Endothelial cell (in vitro differentiated cells): ENCODE measurements around the gene CD151. TPM values are rescaled to one million over a fixed set of nuclear protein-coding genes. Genes with fewer than 3 reads are reported as not detected.

Source experiments
- DNase-seq: peaks from one replicate; pipeline ENCODE4 v3.0.0; 2021; ENCODE audit warnings: low spot score
- H3K27ac Mint-ChIP-seq: one replicate; pipeline ENCODE4 v1.8.0; 2021; ENCODE audit warnings: mixed read lengths, inconsistent platforms; ENCODE audit not compliant: unreplicated experiment
- H3K27me3 Mint-ChIP-seq: one replicate; pipeline ENCODE4 v1.8.0; 2021; ENCODE audit warnings: mild to moderate bottlenecking, moderate library complexity, mixed read lengths, inconsistent platforms; ENCODE audit not compliant: unreplicated experiment
- H3K36me3 Mint-ChIP-seq: one replicate; pipeline ENCODE4 v1.8.0; 2021; ENCODE audit warnings: mild to moderate bottlenecking, low read depth, mixed read lengths, inconsistent platforms; ENCODE audit not compliant: unreplicated experiment
- H3K4me1 Mint-ChIP-seq: one replicate; pipeline ENCODE4 v1.8.0; 2021; ENCODE audit warnings: mild to moderate bottlenecking, mixed read lengths, inconsistent platforms; ENCODE audit not compliant: unreplicated experiment
- H3K4me3 Mint-ChIP-seq: one replicate; pipeline ENCODE4 v1.8.0; 2021; ENCODE audit warnings: mild to moderate bottlenecking, mixed read lengths, inconsistent platforms; ENCODE audit not compliant: unreplicated experiment
- H3K9me3 Mint-ChIP-seq: one replicate; pipeline ENCODE4 v1.8.0; 2021; ENCODE audit warnings: mixed read lengths, inconsistent platforms; ENCODE audit not compliant: unreplicated experiment
- CTCF ChIP-seq: fragments of 200-600 bp; sonication (generic); IDR thresholded peaks from one replicate; pipeline ENCODE4 v1.5.0; 2021; ENCODE audit warnings: antibody characterized with exemption; ENCODE audit not compliant: unreplicated experiment
- total RNA-seq: library from RNA; stranded (reverse); fragmentation: NEBNext Ultra II Directional; extraction: Animal tissue kit (Norgen Biotek cat#: 25700); gene quantifications from one replicate; pipeline ENCODE4 v1.2.1, GENCODE V29; 2021; ENCODE audit not compliant: unreplicated experiment

Gene CD151
- total RNA-seq, 1 donor from 2014 or later: 49.6 TPM

- Mint-ChIP-seq H3K9me3 (no peaks in the 10 kb centered on the region), H3K36me3 (no peaks in the 10 kb centered on the region), H3K4me3 (peak overlapping the region; percentile 67), H3K27ac (no peak overlapping the region), H3K27me3 (peaks cover 12% of the 10 kb centered on the region), H3K4me1 (peaks cover 18% of the 10 kb centered on the region)
- TF ChIP-seq CTCF: no peak
- peak; percentile 35 for DNase-seq
These were observed 5.4 kb upstream of the CD151 start for GRCh38 chr11:827146-827896.

- Mint-ChIP-seq H3K4me3 (peak within 1 kb of the TSS; percentile 79), H3K36me3 (no peaks in the 10 kb centered on the region), H3K27ac (no peak within 1 kb of the TSS), H3K27me3 (peaks cover 12% of the 10 kb centered on the region), H3K9me3 (no peaks in the 10 kb centered on the region), H3K4me1 (peaks cover 18% of the 10 kb centered on the region)
- no peak for TF ChIP-seq CTCF
- DNase-seq: no peak
These were observed 4.9 kb upstream of the CD151 start, which contains the start of gene CRACR2B for GRCh38 chr11:827897-828192. Gene CRACR2B, plus strand, starts transcription at chr11:827919. Its CDS starts 689 bp downstream, at chr11:828608.

GRCh38 chr11:828506-829175 is 4.1 kb upstream of the CD151 start:
- peak overlapping the region; percentile 80 for H3K4me3 Mint-ChIP-seq
- no peaks in the 10 kb centered on the region for H3K36me3 Mint-ChIP-seq
- peaks cover 12% of the 10 kb centered on the region for H3K27me3 Mint-ChIP-seq
- peaks cover 18% of the 10 kb centered on the region for H3K4me1 Mint-ChIP-seq
- no peak overlapping the region for H3K27ac Mint-ChIP-seq
- peak; percentile 41 for DNase-seq
- no peaks in the 10 kb centered on the region for H3K9me3 Mint-ChIP-seq
- TF ChIP-seq CTCF: no peak

GRCh38 chr11:829176-829846 is 3.4 kb upstream of the CD151 start:
- peak; percentile 48 for DNase-seq
- no peak for TF ChIP-seq CTCF
- Mint-ChIP-seq H3K4me3 (peak overlapping the region; percentile 80), H3K36me3 (no peaks in the 10 kb centered on the region), H3K4me1 (peaks cover 21% of the 10 kb centered on the region), H3K9me3 (no peaks in the 10 kb centered on the region), H3K27me3 (peaks cover 17% of the 10 kb centered on the region), H3K27ac (no peak overlapping the region)
